22Rv1 (cell line): Measurements from ENCODE around the gene TNPO3.

Experiments used
- H3K27ac ChIP-seq: fragments of 450-650 bp; 2 replicates; pipeline ENCODE4 v1.5.1; 2017
- CTCF ChIP-seq: fragments of 450-650 bp; IDR thresholded peaks from 2 replicates; pipeline ENCODE4 v1.5.1; 2017; ENCODE audit warnings: mild to moderate bottlenecking
- ZFX ChIP-seq: fragments of 450-650 bp; IDR thresholded peaks from 2 replicates; pipeline ENCODE4 v1.6.1; 2017; ENCODE audit warnings: antibody characterized with exemption, borderline replicate concordance

The TNPO3 gene

GRCh38 chr7:128941946-128942526 is 112.9 kb downstream of the TNPO3 start:
- no peak overlapping the region for H3K27ac ChIP-seq
- no peak for TF ChIP-seq CTCF
- TF ChIP-seq ZFX: no peak

GRCh38 chr7:128941323-128941890 is 113.5 kb downstream of the TNPO3 start:
- H3K27ac ChIP-seq: no peak overlapping the region
- TF ChIP-seq ZFX (no peak), CTCF (no peak)

GRCh38 chr7:128940494-128941322 is 114.2 kb downstream of the TNPO3 start:
- TF ChIP-seq CTCF (no peak), ZFX (no peak)
- no peak overlapping the region for H3K27ac ChIP-seq

GRCh38 chr7:128939861-128940410 is 115.0 kb downstream of the TNPO3 start:
- H3K27ac ChIP-seq: no peak overlapping the region

GRCh38 chr7:128939075-128939860 is 115.6 kb downstream of the TNPO3 start:
- no peak overlapping the region for H3K27ac ChIP-seq
- TF ChIP-seq CTCF (no peak), ZFX (no peak)

More at GRCh38 chr7:128939861-128940410, 115.0 kb downstream of the TNPO3 start:
- TF ChIP-seq ZFX (no peak), CTCF (no peak)

GRCh38 chr7:128938544-128939074 is 116.3 kb downstream of the TNPO3 start:
- H3K27ac ChIP-seq: peak overlapping the region; percentile 56
- no peak for TF ChIP-seq ZFX
- no peak for TF ChIP-seq CTCF
